Suprapubic skin (tissue), 4 donors: ENCODE results near the gene KIAA0586.

ENCODE experiments used
- EP300 ChIP-seq: sonication (generic); formaldehyde crosslinking; IDR thresholded peaks from one replicate; pipeline ENCODE4 v1.6.1; 2017; ENCODE audit warnings: antibody characterized with exemption
- POLR2A ChIP-seq, 2 donors: fragments of 450-650 bp; IDR thresholded peaks; one replicate each; pipeline ENCODE4 v1.6.1; 2017; ENCODE audit warnings: antibody characterized with exemption in 2 of 2, mild to moderate bottlenecking in 2 of 2, moderate library complexity in 2 of 2
- POLR2AphosphoS5 ChIP-seq, 3 donors: sonication (generic); formaldehyde crosslinking; IDR thresholded peaks; one replicate each; pipeline ENCODE4 v1.6.1; 2017; ENCODE audit warnings: antibody characterized with exemption in 3 of 3
- TF ChIP-seq, protein P1 (sequence below), 2 donors: fragments of 200-600 bp in 1 of 2; fragments of 450-650 bp in 1 of 2; sonication (generic) in 1 of 2; IDR thresholded peaks; one replicate each; pipeline ENCODE4 v1.5.1; 2016 to 2019; ENCODE audit warnings: antibody characterized with exemption in 2 of 2, mild to moderate bottlenecking in 1 of 2, moderate library complexity in 1 of 2

DNA sequence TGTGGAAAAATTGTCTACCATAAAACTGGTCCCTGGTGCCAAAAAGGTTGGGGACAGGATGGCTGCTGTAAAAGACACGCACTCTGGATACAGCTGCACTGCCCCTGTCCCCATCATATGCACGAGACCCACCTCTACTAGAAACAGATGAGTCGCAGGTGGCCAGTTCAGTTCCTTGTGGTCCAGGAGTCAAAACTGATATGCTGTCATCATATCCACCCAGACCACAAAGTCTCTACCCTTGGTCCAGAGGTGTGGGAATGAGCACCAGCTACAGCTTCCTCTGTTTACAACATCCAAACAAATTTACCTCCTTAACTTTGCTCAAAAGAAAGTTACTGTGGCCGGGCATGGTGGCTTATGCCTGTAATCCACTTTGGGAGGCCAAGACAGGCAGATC lies 166.5 kb downstream of the KIAA0586 start:
- no peak for TF ChIP-seq POLR2AphosphoS5 (IDR thresholded peaks at IDR 0.05)
- TF ChIP-seq POLR2A (IDR thresholded peaks at IDR 0.05), result no peak
- TF ChIP-seq, protein P1, sequence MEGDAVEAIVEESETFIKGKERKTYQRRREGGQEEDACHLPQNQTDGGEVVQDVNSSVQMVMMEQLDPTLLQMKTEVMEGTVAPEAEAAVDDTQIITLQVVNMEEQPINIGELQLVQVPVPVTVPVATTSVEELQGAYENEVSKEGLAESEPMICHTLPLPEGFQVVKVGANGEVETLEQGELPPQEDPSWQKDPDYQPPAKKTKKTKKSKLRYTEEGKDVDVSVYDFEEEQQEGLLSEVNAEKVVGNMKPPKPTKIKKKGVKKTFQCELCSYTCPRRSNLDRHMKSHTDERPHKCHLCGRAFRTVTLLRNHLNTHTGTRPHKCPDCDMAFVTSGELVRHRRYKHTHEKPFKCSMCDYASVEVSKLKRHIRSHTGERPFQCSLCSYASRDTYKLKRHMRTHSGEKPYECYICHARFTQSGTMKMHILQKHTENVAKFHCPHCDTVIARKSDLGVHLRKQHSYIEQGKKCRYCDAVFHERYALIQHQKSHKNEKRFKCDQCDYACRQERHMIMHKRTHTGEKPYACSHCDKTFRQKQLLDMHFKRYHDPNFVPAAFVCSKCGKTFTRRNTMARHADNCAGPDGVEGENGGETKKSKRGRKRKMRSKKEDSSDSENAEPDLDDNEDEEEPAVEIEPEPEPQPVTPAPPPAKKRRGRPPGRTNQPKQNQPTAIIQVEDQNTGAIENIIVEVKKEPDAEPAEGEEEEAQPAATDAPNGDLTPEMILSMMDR (IDR thresholded peaks at IDR 0.05), result no peak
- no peak for TF ChIP-seq EP300
